ENCODE measurements around the gene PPP1R3G. TPM values are rescaled to one million over a fixed set of nuclear protein-coding genes. Genes with fewer than 3 reads are reported as not detected.

The PPP1R3G gene
- total and polyA plus RNA-seq, 2 of the 13 experiments (the other 11 are each of a cell fraction or from before 2014, with no cell fraction given), result 1.2 to 1.3 TPM

- TF ChIP-seq, protein P1, sequence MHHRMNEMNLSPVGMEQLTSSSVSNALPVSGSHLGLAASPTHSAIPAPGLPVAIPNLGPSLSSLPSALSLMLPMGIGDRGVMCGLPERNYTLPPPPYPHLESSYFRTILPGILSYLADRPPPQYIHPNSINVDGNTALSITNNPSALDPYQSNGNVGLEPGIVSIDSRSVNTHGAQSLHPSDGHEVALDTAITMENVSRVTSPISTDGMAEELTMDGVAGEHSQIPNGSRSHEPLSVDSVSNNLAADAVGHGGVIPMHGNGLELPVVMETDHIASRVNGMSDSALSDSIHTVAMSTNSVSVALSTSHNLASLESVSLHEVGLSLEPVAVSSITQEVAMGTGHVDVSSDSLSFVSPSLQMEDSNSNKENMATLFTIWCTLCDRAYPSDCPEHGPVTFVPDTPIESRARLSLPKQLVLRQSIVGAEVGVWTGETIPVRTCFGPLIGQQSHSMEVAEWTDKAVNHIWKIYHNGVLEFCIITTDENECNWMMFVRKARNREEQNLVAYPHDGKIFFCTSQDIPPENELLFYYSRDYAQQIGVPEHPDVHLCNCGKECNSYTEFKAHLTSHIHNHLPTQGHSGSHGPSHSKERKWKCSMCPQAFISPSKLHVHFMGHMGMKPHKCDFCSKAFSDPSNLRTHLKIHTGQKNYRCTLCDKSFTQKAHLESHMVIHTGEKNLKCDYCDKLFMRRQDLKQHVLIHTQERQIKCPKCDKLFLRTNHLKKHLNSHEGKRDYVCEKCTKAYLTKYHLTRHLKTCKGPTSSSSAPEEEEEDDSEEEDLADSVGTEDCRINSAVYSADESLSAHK (CRISPR knock-in tag; IDR thresholded peaks at IDR 0.05; ENCODE audit: borderline replicate concordance), result no peak
- TF ChIP-seq, protein P2, sequence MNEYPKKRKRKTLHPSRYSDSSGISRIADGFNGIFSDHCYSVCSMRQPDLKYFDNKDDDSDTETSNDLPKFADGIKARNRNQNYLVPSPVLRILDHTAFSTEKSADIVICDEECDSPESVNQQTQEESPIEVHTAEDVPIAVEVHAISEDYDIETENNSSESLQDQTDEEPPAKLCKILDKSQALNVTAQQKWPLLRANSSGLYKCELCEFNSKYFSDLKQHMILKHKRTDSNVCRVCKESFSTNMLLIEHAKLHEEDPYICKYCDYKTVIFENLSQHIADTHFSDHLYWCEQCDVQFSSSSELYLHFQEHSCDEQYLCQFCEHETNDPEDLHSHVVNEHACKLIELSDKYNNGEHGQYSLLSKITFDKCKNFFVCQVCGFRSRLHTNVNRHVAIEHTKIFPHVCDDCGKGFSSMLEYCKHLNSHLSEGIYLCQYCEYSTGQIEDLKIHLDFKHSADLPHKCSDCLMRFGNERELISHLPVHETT (CRISPR knock-in tag; conservative IDR thresholded peaks at IDR 0.05), result no peak
- TF ChIP-seq SNAI1 (CRISPR knock-in tag; IDR thresholded peaks at IDR 0.05; ENCODE audit: borderline replicate concordance) (no peak), HOXA9 (CRISPR knock-in tag; IDR thresholded peaks at IDR 0.05; ENCODE audit: borderline replicate concordance) (no peak), REL (CRISPR knock-in tag; conservative IDR thresholded peaks at IDR 0.05) (no peak), HHEX (CRISPR knock-in tag; IDR thresholded peaks at IDR 0.05) (no peak; the same call in 1 of the 2 replicates), ZNF3 (CRISPR knock-in tag; IDR thresholded peaks at IDR 0.05) (peak; percentile 95), SAFB2 (CRISPR knock-in tag; IDR thresholded peaks at IDR 0.05; ENCODE audit: borderline replicate concordance, low read depth) (peak; percentile 74; the same call in 1 of the 2 replicates), SKIL (CRISPR knock-in tag; IDR thresholded peaks at IDR 0.05; ENCODE audit: borderline replicate concordance) (peak; percentile 36; the same call in 1 of the 2 replicates), CCDC6 (CRISPR knock-in tag; IDR thresholded peaks at IDR 0.05) (peak; percentile 75; the same call in 1 of the 2 replicates), ZNF317 (CRISPR knock-in tag; IDR thresholded peaks at IDR 0.05) (peak; percentile 95), KLF11 (CRISPR knock-in tag; IDR thresholded peaks at IDR 0.05) (no peak), CCAR2 (optimal IDR thresholded peaks at IDR 0.05; ENCODE audit: low read depth, low read length) (no peak), ADNP (CRISPR knock-in tag; IDR thresholded peaks at IDR 0.05) (peak; percentile 22; the same call in 1 of the 2 replicates)
- TF ChIP-seq, protein P3, sequence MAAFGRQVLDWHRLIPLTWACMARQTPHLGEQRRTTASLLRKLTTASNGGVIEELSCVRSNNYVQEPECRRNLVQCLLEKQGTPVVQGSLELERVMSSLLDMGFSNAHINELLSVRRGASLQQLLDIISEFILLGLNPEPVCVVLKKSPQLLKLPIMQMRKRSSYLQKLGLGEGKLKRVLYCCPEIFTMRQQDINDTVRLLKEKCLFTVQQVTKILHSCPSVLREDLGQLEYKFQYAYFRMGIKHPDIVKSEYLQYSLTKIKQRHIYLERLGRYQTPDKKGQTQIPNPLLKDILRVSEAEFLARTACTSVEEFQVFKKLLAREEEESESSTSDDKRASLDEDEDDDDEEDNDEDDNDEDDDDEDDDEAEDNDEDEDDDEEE (CRISPR knock-in tag; IDR thresholded peaks at IDR 0.05), result 0 out of 2 replicates have a peak, but pooled peaks have one; percentile 44
- TF ChIP-seq, protein P4, sequence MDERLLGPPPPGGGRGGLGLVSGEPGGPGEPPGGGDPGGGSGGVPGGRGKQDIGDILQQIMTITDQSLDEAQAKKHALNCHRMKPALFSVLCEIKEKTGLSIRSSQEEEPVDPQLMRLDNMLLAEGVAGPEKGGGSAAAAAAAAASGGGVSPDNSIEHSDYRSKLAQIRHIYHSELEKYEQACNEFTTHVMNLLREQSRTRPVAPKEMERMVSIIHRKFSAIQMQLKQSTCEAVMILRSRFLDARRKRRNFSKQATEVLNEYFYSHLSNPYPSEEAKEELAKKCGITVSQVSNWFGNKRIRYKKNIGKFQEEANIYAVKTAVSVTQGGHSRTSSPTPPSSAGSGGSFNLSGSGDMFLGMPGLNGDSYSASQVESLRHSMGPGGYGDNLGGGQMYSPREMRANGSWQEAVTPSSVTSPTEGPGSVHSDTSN (CRISPR knock-in tag; IDR thresholded peaks at IDR 0.05), result no peak
- TF ChIP-seq, protein P5, sequence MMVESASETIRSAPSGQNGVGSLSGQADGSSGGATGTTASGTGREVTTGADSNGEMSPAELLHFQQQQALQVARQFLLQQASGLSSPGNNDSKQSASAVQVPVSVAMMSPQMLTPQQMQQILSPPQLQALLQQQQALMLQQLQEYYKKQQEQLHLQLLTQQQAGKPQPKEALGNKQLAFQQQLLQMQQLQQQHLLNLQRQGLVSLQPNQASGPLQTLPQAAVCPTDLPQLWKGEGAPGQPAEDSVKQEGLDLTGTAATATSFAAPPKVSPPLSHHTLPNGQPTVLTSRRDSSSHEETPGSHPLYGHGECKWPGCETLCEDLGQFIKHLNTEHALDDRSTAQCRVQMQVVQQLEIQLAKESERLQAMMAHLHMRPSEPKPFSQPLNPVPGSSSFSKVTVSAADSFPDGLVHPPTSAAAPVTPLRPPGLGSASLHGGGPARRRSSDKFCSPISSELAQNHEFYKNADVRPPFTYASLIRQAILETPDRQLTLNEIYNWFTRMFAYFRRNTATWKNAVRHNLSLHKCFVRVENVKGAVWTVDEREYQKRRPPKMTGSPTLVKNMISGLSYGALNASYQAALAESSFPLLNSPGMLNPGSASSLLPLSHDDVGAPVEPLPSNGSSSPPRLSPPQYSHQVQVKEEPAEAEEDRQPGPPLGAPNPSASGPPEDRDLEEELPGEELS (CRISPR knock-in tag; IDR thresholded peaks at IDR 0.05), result peak; percentile 90
These were observed 25.9 kb upstream of the PPP1R3G start (continued) for GRCh38 chr6:5059036-5059896.
